WTC11 (cell line): Measurements from ENCODE around the gene CIC. TPM values are rescaled to one million over a fixed set of nuclear protein-coding genes. Genes with fewer than 3 reads are reported as not detected.
A peak's percentile ranks its signal among the peaks of the same experiment; 100 is the strongest.

ENCODE experiments used
- ARID4B ChIP-seq: sonication (generic); formaldehyde crosslinking; IDR thresholded peaks from 2 replicates; pipeline ENCODE4 v1.8.0; 2023; ENCODE audit warnings: missing genetic modification reagents, mild to moderate bottlenecking, borderline replicate concordance
- ATF2 ChIP-seq: sonication (generic); formaldehyde crosslinking; IDR thresholded peaks from 2 replicates; pipeline ENCODE4 v1.8.1; 2022; ENCODE audit warnings: low read depth, missing genetic modification reagents, borderline replicate concordance
- CREB1 ChIP-seq: sonication (generic); formaldehyde crosslinking; IDR thresholded peaks from 2 replicates; pipeline ENCODE4 v1.8.0; 2023; ENCODE audit warnings: mild to moderate bottlenecking, missing genetic modification reagents
- CREM ChIP-seq: sonication (generic); formaldehyde crosslinking; IDR thresholded peaks from 2 replicates; pipeline ENCODE4 v1.8.1; 2022; ENCODE audit warnings: mild to moderate bottlenecking, missing genetic modification reagents, moderate library complexity
- E2F1 ChIP-seq: sonication (generic); formaldehyde crosslinking; IDR thresholded peaks from 2 replicates; pipeline ENCODE4 v1.8.0; 2022; ENCODE audit warnings: mild to moderate bottlenecking, missing genetic modification reagents
- ELF4 ChIP-seq: sonication (generic); formaldehyde crosslinking; IDR thresholded peaks from 2 replicates; pipeline ENCODE4 v1.8.1; 2022; ENCODE audit warnings: low read depth, mild to moderate bottlenecking, moderate library complexity, missing genetic modification reagents
- FOXK1 ChIP-seq: sonication (generic); formaldehyde crosslinking; IDR thresholded peaks from 2 replicates; pipeline ENCODE4 v1.8.0; 2022; ENCODE audit warnings: mild to moderate bottlenecking, moderate library complexity, missing genetic modification reagents
- GTF2I ChIP-seq: fragments of 250-450 bp; sonication (Bioruptor Pico); conservative IDR thresholded peaks from 2 replicates; pipeline ENCODE4 v1.4.0; 2021; ENCODE audit warnings: mild to moderate bottlenecking
- NFE2L1 ChIP-seq: sonication (generic); formaldehyde crosslinking; IDR thresholded peaks from 2 replicates; pipeline ENCODE4 v1.8.1; 2023; ENCODE audit warnings: missing genetic modification reagents
- NFYB ChIP-seq: sonication (generic); formaldehyde crosslinking; conservative IDR thresholded peaks from 2 replicates; pipeline ENCODE4 v1.8.0; 2022; ENCODE audit warnings: low read depth, missing genetic modification reagents
- NR2C2 ChIP-seq: sonication (generic); formaldehyde crosslinking; IDR thresholded peaks from 2 replicates; pipeline ENCODE4 v1.8.0; 2022; ENCODE audit warnings: mild to moderate bottlenecking, missing genetic modification reagents
- PRDM15 ChIP-seq: sonication (generic); formaldehyde crosslinking; IDR thresholded peaks from 2 replicates; pipeline ENCODE4 v1.8.0; 2022; ENCODE audit warnings: missing genetic modification reagents
- PRRX2 ChIP-seq: fragments of 250-450 bp; sonication (Bioruptor Pico); IDR thresholded peaks from 2 replicates; pipeline ENCODE4 v1.8.0; 2021; ENCODE audit warnings: mild to moderate bottlenecking
- SMAD4 ChIP-seq: sonication (generic); formaldehyde crosslinking; IDR thresholded peaks from 2 replicates; pipeline ENCODE4 v1.8.0; 2022; ENCODE audit warnings: mild to moderate bottlenecking, missing genetic modification reagents
- ZBTB43 ChIP-seq: sonication (generic); formaldehyde crosslinking; IDR thresholded peaks from 2 replicates; pipeline ENCODE4 v1.8.1; 2023; ENCODE audit warnings: mild to moderate bottlenecking, missing genetic modification reagents
- ZNF423 ChIP-seq: fragments of 250-450 bp; sonication (Bioruptor Pico); IDR thresholded peaks from 2 replicates; pipeline ENCODE4 v2.1.2; 2022; ENCODE audit warnings: mild to moderate bottlenecking, moderate library complexity
- ZNF532 ChIP-seq: fragments of 250-450 bp; sonication (Bioruptor Pico); IDR thresholded peaks from 2 replicates; pipeline ENCODE4 v1.9.0; 2021; ENCODE audit warnings: mild to moderate bottlenecking, borderline replicate concordance
- total RNA-seq: library from RNA; stranded (reverse); gene quantifications from 3 replicates; pipeline ENCODE4 v1.2.3, GENCODE V29; 2021
- TF ChIP-seq, protein P1 (sequence below): fragments of 250-450 bp; sonication (Bioruptor Pico); conservative IDR thresholded peaks from 2 replicates; pipeline ENCODE4 v1.9.0; 2021; ENCODE audit warnings: mild to moderate bottlenecking
- TF ChIP-seq, protein P2 (sequence below): fragments of 250-450 bp; sonication (Bioruptor Pico); IDR thresholded peaks from 2 replicates; pipeline ENCODE4 v1.9.0; 2021; ENCODE audit warnings: mild to moderate bottlenecking

Gene CIC
- total RNA-seq, 1 experiment from 2014 or later = 55.8 TPM

DNA sequence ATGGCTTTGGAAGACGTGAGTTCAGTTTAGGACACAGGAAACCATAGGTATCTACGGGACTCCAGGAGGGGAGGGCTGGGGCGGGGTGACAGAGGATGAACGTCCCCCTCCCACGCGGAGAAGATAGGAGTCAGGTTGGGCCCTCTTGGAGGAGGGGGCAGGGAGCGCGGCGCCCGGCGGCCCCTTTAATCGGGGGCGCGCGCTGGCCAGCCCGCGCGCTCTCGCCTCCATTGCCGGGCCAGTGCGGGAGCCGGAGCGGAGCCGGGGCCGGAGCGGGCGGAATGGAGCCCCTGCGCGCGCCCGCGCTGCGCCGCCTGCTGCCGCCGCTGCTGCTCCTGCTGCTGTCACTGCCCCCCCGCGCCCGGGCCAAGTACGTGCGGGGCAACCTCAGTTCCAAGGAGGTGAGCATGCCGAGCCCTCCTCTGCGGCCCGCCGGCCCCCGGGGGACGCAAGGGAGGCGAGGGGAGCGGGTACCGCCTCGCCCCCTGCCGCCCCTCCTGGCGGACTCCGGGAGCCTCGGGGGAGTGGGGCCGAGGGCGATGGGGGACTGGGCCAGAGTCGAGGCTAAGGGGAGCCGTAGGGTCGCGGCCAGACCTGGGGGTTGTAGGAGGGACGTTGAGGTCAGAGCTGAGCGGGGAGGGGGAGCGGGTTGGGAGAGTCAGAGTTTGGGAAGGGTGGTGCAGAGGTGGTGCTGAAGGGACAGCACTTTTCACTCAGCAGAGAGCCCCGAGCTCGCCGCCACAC, 44.2 kb downstream of the CIC start, which contains the start of gene TMEM145 (continued):
- no peak for TF ChIP-seq ZBTB43 (CRISPR knock-in tag)
- TF ChIP-seq NFYB (CRISPR knock-in tag) = no peak
- TF ChIP-seq FOXK1 (CRISPR knock-in tag) = no peak; the same call in 1 of the 2 replicates
- no peak for TF ChIP-seq CREB1 (CRISPR knock-in tag)
- 0 out of 2 replicates have a peak, but pooled peaks have one; percentile 24 for TF ChIP-seq E2F1
- TF ChIP-seq PRRX2 (CRISPR knock-in tag) = no peak
- TF ChIP-seq, protein P1, sequence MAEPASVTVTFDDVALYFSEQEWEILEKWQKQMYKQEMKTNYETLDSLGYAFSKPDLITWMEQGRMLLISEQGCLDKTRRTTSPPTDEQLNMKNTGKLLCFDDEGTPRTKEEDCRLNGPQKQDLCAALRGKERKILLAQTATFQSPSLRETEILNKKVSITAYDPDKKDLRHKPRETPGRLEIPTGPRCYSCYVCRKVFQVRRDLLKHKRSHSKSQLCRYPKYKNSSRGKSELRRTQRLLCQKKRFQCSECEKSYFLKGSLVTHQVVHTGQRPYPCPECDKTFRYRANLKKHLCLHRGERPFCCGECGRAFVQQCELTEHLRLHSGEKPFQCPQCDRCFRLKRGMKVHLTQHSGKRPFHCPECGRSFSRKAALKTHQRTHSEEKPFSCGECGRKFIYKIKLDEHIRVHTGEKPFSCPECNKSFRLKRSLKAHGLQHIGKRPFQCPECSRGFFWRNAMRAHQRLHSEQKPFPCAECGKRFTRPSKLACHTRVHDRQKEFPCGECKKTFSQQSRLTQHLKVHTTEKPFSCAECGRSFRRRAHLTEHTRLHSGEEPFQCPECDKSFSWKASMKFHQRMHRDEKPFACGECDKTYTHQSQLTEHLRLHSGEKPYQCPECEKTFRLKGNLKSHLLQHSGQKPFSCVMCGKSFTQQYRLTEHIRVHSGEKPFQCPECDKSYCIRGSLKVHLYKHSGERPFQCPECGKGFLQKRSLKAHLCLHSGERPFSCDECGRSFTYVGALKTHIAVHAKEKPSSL = no peak
- no peak for TF ChIP-seq CREM (CRISPR knock-in tag)
- TF ChIP-seq ELF4 = no peak
- TF ChIP-seq ZNF532 (CRISPR knock-in tag) = no peak
- no peak for TF ChIP-seq NFE2L1 (CRISPR knock-in tag)
- TF ChIP-seq PRDM15 (CRISPR knock-in tag) = peak; percentile 95
- no peak for TF ChIP-seq ZNF423 (CRISPR knock-in tag)
- no peak for TF ChIP-seq SMAD4
- TF ChIP-seq, protein P2, sequence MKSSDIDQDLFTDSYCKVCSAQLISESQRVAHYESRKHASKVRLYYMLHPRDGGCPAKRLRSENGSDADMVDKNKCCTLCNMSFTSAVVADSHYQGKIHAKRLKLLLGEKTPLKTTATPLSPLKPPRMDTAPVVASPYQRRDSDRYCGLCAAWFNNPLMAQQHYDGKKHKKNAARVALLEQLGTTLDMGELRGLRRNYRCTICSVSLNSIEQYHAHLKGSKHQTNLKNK (CRISPR knock-in tag) = no peak
- no peak for TF ChIP-seq ATF2 (CRISPR knock-in tag)
- TF ChIP-seq ARID4B (CRISPR knock-in tag) = no peak
- TF ChIP-seq NR2C2 (CRISPR knock-in tag) = no peak
- no peak for TF ChIP-seq GTF2I (CRISPR knock-in tag)
